H1 (cell line): ENCODE measurements around the gene CRTC1. TPM values are rescaled to one million over a fixed set of nuclear protein-coding genes. Genes with fewer than 3 reads are reported as not detected.

Source experiments
- CTCF ChIA-PET: fragments of 300-600 bp; sonication (Branson Sonifier 250); formaldehyde crosslinking; loops from one replicate; lab custom pipeline; 2021; ENCODE audit not compliant: partially characterized antibody; lab: Charles Lee
- POLR2A ChIA-PET: fragments of 300-600 bp; sonication (Branson Sonifier 250); formaldehyde crosslinking; loops from one replicate; lab custom pipeline; 2021; ENCODE audit warnings: inconsistent platforms; ENCODE audit not compliant: partially characterized antibody; lab: Charles Lee
- DNase-seq, 2 experiments: peaks; one replicate each; pipeline versions ENCODE4 v3.0.0 to v3.0.0-alpha.2; 2010 to 2022; ENCODE audit warnings: low spot score in 2 of 2, low read depth in 1 of 2, mixed read lengths in 1 of 2
- FAIRE-seq: peaks from 2 replicates; lab custom pipeline; 2011; peaks lifted over from hg19 to GRCh38; lab: Jason Lieb, UNC
- H2AFZ ChIP-seq: 2 replicates; pipeline ENCODE4 v1.8.1; 2012; ENCODE audit warnings: low read length, inconsistent platforms
- H2AK5ac ChIP-seq: 2 replicates; pipeline ENCODE4 v1.6.1; 2013; ENCODE audit warnings: low read depth, low read length
- H2BK120ac ChIP-seq: replicated peaks from 2 replicates; pipeline ENCODE3; 2013; ENCODE audit warnings: low read depth, low read length, inconsistent platforms
- H2BK12ac ChIP-seq: 2 replicates; pipeline ENCODE4 v1.6.1; 2013; ENCODE audit warnings: low read depth, low read length
- H2BK15ac ChIP-seq: 2 replicates; pipeline ENCODE4 v1.6.1; 2013; ENCODE audit warnings: low read length
- H2BK20ac ChIP-seq: 2 replicates; pipeline ENCODE4 v1.6.1; 2013; ENCODE audit warnings: low read length
- H2BK5ac ChIP-seq: 2 replicates; pipeline ENCODE4 v1.6.1; 2013; ENCODE audit warnings: low read depth, low read length
- H3K14ac ChIP-seq: 2 replicates; pipeline ENCODE4 v1.6.1; 2013; ENCODE audit warnings: inconsistent platforms; ENCODE audit not compliant: insufficient read length
- H3K18ac ChIP-seq: 2 replicates; pipeline ENCODE4 v1.6.1; 2013; ENCODE audit warnings: low read length; ENCODE audit errors: extremely low read depth
- H3K23ac ChIP-seq: 2 replicates; pipeline ENCODE4 v1.6.1; 2013; ENCODE audit warnings: inconsistent platforms; ENCODE audit not compliant: insufficient read length
- H3K23me2 ChIP-seq: 2 replicates; pipeline ENCODE4 v1.6.1; 2013; ENCODE audit warnings: low read depth, low read length
- H3K27ac ChIP-seq: 2 replicates; pipeline ENCODE4 v1.6.1; 2011; ENCODE audit warnings: low read depth, low read length, inconsistent platforms
- H3K27me3 ChIP-seq, 4 experiments: replicated peaks in 1 of 4; 1 replicate in 1 of 4; 2 replicates in 3 of 4; pipeline versions ENCODE4 v1.6.1 to v1.8.1; 2011 to 2013; ENCODE audit warnings: low read length in 3 of 4, mild to moderate bottlenecking in 3 of 4, inconsistent platforms in 2 of 4, mixed read lengths in 2 of 4, moderate library complexity in 1 of 4; ENCODE audit not compliant: control insufficient read depth in 3 of 4, insufficient read depth in 3 of 4; ENCODE audit errors: extremely low read depth in 1 of 4
- H3K36me3 ChIP-seq, 4 experiments: 2 replicates each; pipeline versions ENCODE4 v1.6.1 to v1.8.1; 2011 to 2013; ENCODE audit warnings: mild to moderate bottlenecking in 4 of 4, low read length in 3 of 4, moderate library complexity in 2 of 4, control low read depth in 1 of 4, inconsistent platforms in 1 of 4; ENCODE audit not compliant: insufficient read depth in 4 of 4, control insufficient read depth in 2 of 4
- H3K4ac ChIP-seq: replicated peaks from 2 replicates; pipeline ENCODE3; 2013; ENCODE audit warnings: low read length, low read depth, mixed read lengths, inconsistent platforms; ENCODE audit not compliant: insufficient read length
- H3K4me1 ChIP-seq, 4 experiments: replicated peaks in 1 of 4; 1 replicate in 1 of 4; 2 replicates in 3 of 4; pipeline versions ENCODE4 v1.6.1 to v1.8.1; 2011 to 2013; ENCODE audit warnings: low read length in 3 of 4, inconsistent platforms in 2 of 4, mixed read lengths in 1 of 4; ENCODE audit not compliant: insufficient read depth in 4 of 4, control insufficient read depth in 3 of 4
- H3K4me2 ChIP-seq, 2 experiments: 2 replicates each; pipeline versions ENCODE4 v1.6.1 to v1.8.1; 2011 to 2013; ENCODE audit warnings: low read depth in 2 of 2, low read length in 2 of 2, control low read depth in 1 of 2, inconsistent platforms in 1 of 2, mild to moderate bottlenecking in 1 of 2; ENCODE audit not compliant: insufficient read depth in 1 of 2
- H3K4me3 ChIP-seq, 4 experiments: fragments of 200-600, 300-600 bp in 1 of 4; sonication (generic), shearing (Covaris generic), sonication (Bioruptor Twin) in 1 of 4; 2 replicates each; pipeline versions ENCODE4 v1.5.1 to v1.8.1; 2011 to 2016; ENCODE audit warnings: low read length in 4 of 4, low read depth in 3 of 4, control low read depth in 2 of 4, inconsistent platforms in 2 of 4, mild to moderate bottlenecking in 2 of 4, mixed read lengths in 1 of 4, moderate library complexity in 1 of 4; ENCODE audit not compliant: insufficient read depth in 2 of 4; ENCODE audit errors: extremely low read depth in 1 of 4
- H3K56ac ChIP-seq: replicated peaks from 2 replicates; pipeline ENCODE3; 2013; ENCODE audit warnings: low read depth, mild to moderate bottlenecking, mixed read lengths, low read length, inconsistent platforms; ENCODE audit not compliant: insufficient read length
- H3K79me1 ChIP-seq: 2 replicates; pipeline ENCODE4 v1.6.1; 2013; ENCODE audit warnings: low read depth, low read length, control low read depth
- H3K79me2 ChIP-seq, 2 experiments: 2 replicates each; pipeline versions ENCODE4 v1.6.1 to v1.8.1; 2012 to 2013; ENCODE audit warnings: low read length in 2 of 2, mild to moderate bottlenecking in 2 of 2, inconsistent platforms in 1 of 2; ENCODE audit not compliant: insufficient read depth in 2 of 2, control insufficient read depth in 1 of 2
- H3K9ac ChIP-seq, 4 experiments: replicated peaks in 1 of 4; 1 replicate in 1 of 4; 2 replicates in 3 of 4; pipeline versions ENCODE4 v1.6.1 to v1.8.1; 2011 to 2013; ENCODE audit warnings: low read depth in 3 of 4, low read length in 3 of 4, control low read depth in 2 of 4, mild to moderate bottlenecking in 2 of 4, moderate library complexity in 2 of 4, inconsistent platforms in 1 of 4; ENCODE audit errors: extremely low read depth in 1 of 4
- H3K9me3 ChIP-seq, 2 experiments: 2 replicates each; pipeline versions ENCODE4 v1.6.1 to v1.8.1; 2012 to 2013; ENCODE audit warnings: mild to moderate bottlenecking in 2 of 2, moderate library complexity in 2 of 2, control low read depth in 1 of 2, inconsistent platforms in 1 of 2, low read depth in 1 of 2, low read length in 1 of 2, mixed read lengths in 1 of 2; ENCODE audit not compliant: insufficient read depth in 2 of 2
- H4K20me1 ChIP-seq, 2 experiments: replicated peaks in 1 of 2; 2 replicates each; pipeline versions ENCODE3 to v1.8.1; 2011 to 2013; ENCODE audit warnings: inconsistent platforms in 2 of 2, low read length in 2 of 2, mild to moderate bottlenecking in 1 of 2; ENCODE audit not compliant: insufficient read depth in 2 of 2, control insufficient read depth in 1 of 2
- H4K5ac ChIP-seq: 2 replicates; pipeline ENCODE4 v1.6.1; 2013; ENCODE audit warnings: low read length, low read depth, mixed read lengths, inconsistent platforms; ENCODE audit not compliant: insufficient read length
- H4K8ac ChIP-seq: 2 replicates; pipeline ENCODE4 v1.8.0; 2013; ENCODE audit warnings: mild to moderate bottlenecking, moderate library complexity, low read length, inconsistent platforms; ENCODE audit not compliant: insufficient read depth; ENCODE audit errors: extremely low read depth
- H4K91ac ChIP-seq: replicated peaks from 2 replicates; pipeline ENCODE3; 2013; ENCODE audit warnings: low read length, mixed read lengths, inconsistent platforms; ENCODE audit not compliant: insufficient read length
- NRF1 ChIP-seq: IDR thresholded peaks from 2 replicates; pipeline ENCODE4 v1.6.1; 2011; ENCODE audit warnings: mild to moderate bottlenecking, low read depth, low read length, improper control_type of control experiment
- WGBS, 2 experiments: shearing (Covaris generic) in 1 of 2; methylation state at CpG; one replicate each; pipeline versions ENCODE4 v1.1.6 to v1.1.7; 2013 to 2015; ENCODE audit warnings: low lambda C conversion rate in 2 of 2, mixed read lengths in 2 of 2, inconsistent platforms in 1 of 2, low coverage in 1 of 2, missing lambda C conversion rate in 1 of 2; ENCODE audit not compliant: insufficient replicate concordance in 2 of 2, insufficient coverage in 1 of 2, insufficient read length in 1 of 2; ENCODE audit errors: extremely low coverage in 1 of 2, missing lambda C conversion rate in 1 of 2; 5-methylcytosine and 5-hydroxymethylcytosine counted together
- polyA plus RNA-seq, 7 experiments: library from polyadenylated mRNA; depleted of rRNA in 3 of 7; stranded (reverse) in 5 of 7; unstranded in 2 of 7; fragments of >200 nt in 5 of 7; fragments of 200-250 nt in 2 of 7; gene quantifications; 1 replicate in 5 of 7; 2 replicates in 1 of 7; 4 replicates in 1 of 7; pipeline versions ENCODE4 v1.2.1 to v1.2.3, GENCODE V29; 2011 to 2013; ENCODE audit warnings: missing spikeins in 2 of 7, mixed read lengths in 2 of 7
- total RNA-seq: library from RNA; stranded (reverse); fragmentation: NEBNext Ultra II Directional; extraction: Animal tissue kit (Norgen Biotek cat#: 25700); gene quantifications from 2 replicates; pipeline ENCODE4 v1.2.1, GENCODE V29; 2021

CRTC1 gene
- total and polyA plus RNA-seq, 2 of the 8 experiments (the other 6 are each of a cell fraction or from before 2014, with no cell fraction given): 2.9 to 8.5 TPM

- H3K23me2 ChIP-seq: 0 out of 2 replicates have a peak, but pooled peaks cover 2% of the 10 kb centered on the region
- H3K79me2 ChIP-seq: no peaks in the 10 kb centered on the region
- H4K8ac ChIP-seq: no peak overlapping the region
- H2BK15ac ChIP-seq: no peak overlapping the region
- H3K23ac ChIP-seq: no peak overlapping the region
- H3K27me3 ChIP-seq: no peaks in the 10 kb centered on the region
- TF ChIP-seq NRF1: no peak
- no peaks in the 10 kb centered on the region for H3K36me3 ChIP-seq
- no peak overlapping the region for H2BK20ac ChIP-seq
- H3K4me3 ChIP-seq: no peak overlapping the region
- H4K91ac ChIP-seq: no peak overlapping the region
- no peak overlapping the region for H2BK5ac ChIP-seq
- ChIA-PET POLR2A (interaction anchor here (0.6 kb wide), 1 partner anchor 152 kb away, joined by 3 read pairs; no protein-coding TSS in a partner anchor), CTCF (interaction anchor here (0.6 kb wide), 1 partner anchor 270 kb away, joined by 3 read pairs; no protein-coding TSS in a partner anchor)
- WGBS, 2 experiments: 90% methylated on average over 25 of the region's 25 CpGs; no CpG with 5 or more reads in 1 of the 2 experiments
- no peak overlapping the region for H3K56ac ChIP-seq
- no peak for FAIRE-seq
- no peak overlapping the region for H4K5ac ChIP-seq
- H4K20me1 ChIP-seq: peaks cover 0 to 21% of the 10 kb centered on the region in 2 experiments
- H2BK120ac ChIP-seq: no peak overlapping the region
- no peak overlapping the region for H3K4ac ChIP-seq
- no peak overlapping the region for H3K18ac ChIP-seq
- no peaks in the 10 kb centered on the region; the same call in 1 of the 2 replicates for H3K79me1 ChIP-seq
- no peak overlapping the region for H3K14ac ChIP-seq
- no peak overlapping the region for H3K4me2 ChIP-seq
- H3K9me3 ChIP-seq: no peaks in the 10 kb centered on the region
- H3K27ac ChIP-seq: no peak overlapping the region
- H2BK12ac ChIP-seq: no peak overlapping the region
- peaks cover 0 to 3% (median 0%) of the 10 kb centered on the region in 4 experiments; a peak in 1 of 7 replicates for H3K4me1 ChIP-seq
- no peak for DNase-seq
- H3K9ac ChIP-seq: no peak overlapping the region
- H2AFZ ChIP-seq: no peak overlapping the region
- no peak overlapping the region for H2AK5ac ChIP-seq
Observed at GRCh38 chr19:18719541-18719940, 36.1 kb downstream of the CRTC1 start.
